Ecto neural progenitor cell (in vitro differentiated cells): ENCODE data around the gene SLC35G2.
"Not testable (repeated sequence)": the region's sequence is repeated elsewhere in the genome, so short reads cannot be mapped to it uniquely, and the experiment has no call there.

ENCODE experiments used
- DNase-seq: peaks from one replicate; pipeline ENCODE4 v3.0.0-alpha.2; 2018; ENCODE audit warnings: low spot score

SLC35G2 gene

GRCh38 chr3:136885357-136886213 lies 66.7 kb downstream of the SLC35G2 start:
- DNase-seq, result no peak

- no peak for DNase-seq
These were observed 71.0 kb downstream of the SLC35G2 start for GRCh38 chr3:136889947-136890346.

GRCh38 chr3:136891934-136892855 lies 73.3 kb downstream of the SLC35G2 start:
- DNase-seq, result no peak

GRCh38 chr3:136893848-136894443 lies 75.0 kb downstream of the SLC35G2 start:
- no peak for DNase-seq

- not testable (repeated sequence) for DNase-seq
These were observed 78.2 kb downstream of the SLC35G2 start for GRCh38 chr3:136897171-136897570.

- DNase-seq, result no peak
These were observed 79.6 kb downstream of the SLC35G2 start for GRCh38 chr3:136898549-136898948.

GRCh38 chr3:136898954-136899353 lies 80.0 kb downstream of the SLC35G2 start:
- DNase-seq, result no peak

- DNase-seq, result no peak
These were observed 80.8 kb downstream of the SLC35G2 start for GRCh38 chr3:136899622-136900158.

GRCh38 chr3:136900694-136901093 lies 81.8 kb downstream of the SLC35G2 start:
- DNase-seq, result not testable (repeated sequence)

- no peak for DNase-seq
These were observed 82.5 kb downstream of the SLC35G2 start for GRCh38 chr3:136901391-136901790.

- DNase-seq, result not testable (repeated sequence)
These were observed 83.6 kb downstream of the SLC35G2 start for GRCh38 chr3:136902530-136902929.

- DNase-seq, result no peak
These were observed 85.0 kb downstream of the SLC35G2 start for GRCh38 chr3:136903899-136904298.

GRCh38 chr3:136904746-136905145 lies 85.8 kb downstream of the SLC35G2 start:
- DNase-seq, result no peak
